ENCODE data around the gene PGM1. TPM values are rescaled to one million over a fixed set of nuclear protein-coding genes. Genes with fewer than 3 reads are reported as not detected.
"Not testable (repeated sequence)": the region's sequence is repeated elsewhere in the genome, so short reads cannot be mapped to it uniquely, and the experiment has no call there.

Gene PGM1
- polyA plus RNA-seq (ENCODE audit: insufficient read length in 4 of 4) = 10 to 100 TPM; 30.7 to 32.4 (median 31.8) TPM

DNA sequence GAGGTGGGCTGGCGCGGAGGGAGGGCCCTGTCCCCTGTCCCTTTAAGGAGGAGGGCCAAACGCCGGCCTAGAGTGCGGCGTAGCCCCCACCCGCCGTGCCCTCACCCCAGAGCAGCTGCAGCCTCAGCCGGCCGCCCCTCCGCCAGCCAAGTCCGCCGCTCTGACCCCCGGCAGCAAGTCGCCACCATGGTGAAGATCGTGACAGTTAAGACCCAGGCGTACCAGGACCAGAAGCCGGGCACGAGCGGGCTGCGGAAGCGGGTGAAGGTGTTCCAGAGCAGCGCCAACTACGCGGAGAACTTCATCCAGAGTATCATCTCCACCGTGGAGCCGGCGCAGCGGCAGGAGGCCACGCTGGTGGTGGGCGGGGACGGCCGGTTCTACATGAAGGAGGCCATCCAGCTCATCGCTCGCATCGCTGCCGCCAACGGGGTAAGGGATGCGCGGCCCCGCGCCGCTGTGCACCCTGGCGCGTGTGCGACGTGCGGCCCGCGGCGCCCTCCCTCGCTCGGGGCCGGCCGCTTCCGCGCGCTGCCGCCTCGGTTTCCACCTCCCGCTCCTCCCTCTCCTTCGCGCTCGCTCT is at the start of gene PGM1:
Gene PGM1, plus strand, starts transcription at position 109 of the 583 bp plus-strand sequence. Its CDS starts 78 bp downstream, at position 187.
- DNase-seq (ENCODE audit: low read depth in 4 of 4, low spot score in 3 of 4) = peak; percentile 47 to 68 (median 57)

DNA sequence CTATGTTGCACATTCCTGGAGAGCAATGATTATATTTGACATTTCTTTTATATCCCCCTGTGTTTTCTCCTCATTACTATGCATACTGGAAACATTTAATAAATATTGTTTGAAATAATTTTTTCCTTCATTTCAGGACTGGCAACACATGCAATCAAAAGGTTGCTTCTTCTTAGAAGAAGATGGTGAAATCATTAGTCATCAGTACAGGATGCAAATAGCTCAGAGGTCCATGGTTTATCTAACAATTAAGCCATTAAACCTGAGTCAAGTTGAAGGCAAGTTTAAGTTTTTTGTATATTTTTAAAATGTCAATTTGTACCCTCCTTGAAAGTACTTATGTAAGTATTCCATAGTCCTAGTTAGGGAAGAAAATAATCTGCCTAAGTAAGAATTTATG is 47.4 kb upstream of the PGM1 start:
- no peak for DNase-seq (ENCODE audit: low read depth in 4 of 4, low spot score in 3 of 4)

- DNase-seq (ENCODE audit: low read depth in 4 of 4, low spot score in 3 of 4) = no peak
Measured at GRCh38 chr1:63547621-63548294, 45.5 kb upstream of the PGM1 start.

- DNase-seq (ENCODE audit: low read depth in 4 of 4, low spot score in 3 of 4) = no peak
Measured at GRCh38 chr1:63548303-63548702, 44.9 kb upstream of the PGM1 start.

DNA sequence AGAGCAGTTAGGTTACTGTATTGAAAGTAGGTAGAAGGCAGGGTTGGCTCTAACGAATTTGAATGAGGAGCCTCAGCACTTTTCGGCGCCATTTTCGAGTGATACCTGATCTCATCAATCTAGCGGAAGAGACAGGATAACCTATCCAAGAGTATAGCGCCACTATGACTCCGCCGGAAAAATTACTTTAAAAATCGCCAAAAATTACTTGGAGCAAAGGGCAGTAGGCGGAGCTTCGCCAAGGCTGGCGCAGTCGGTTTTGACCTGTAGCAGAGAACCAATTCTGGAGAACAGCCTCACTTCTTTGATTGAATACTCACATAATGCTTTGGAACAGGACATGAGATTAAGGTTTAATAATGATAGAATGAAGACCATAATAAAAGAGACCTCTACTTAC is 44.3 kb upstream of the PGM1 start:
- DNase-seq (ENCODE audit: low read depth in 4 of 4, low spot score in 3 of 4) = no peak

DNA sequence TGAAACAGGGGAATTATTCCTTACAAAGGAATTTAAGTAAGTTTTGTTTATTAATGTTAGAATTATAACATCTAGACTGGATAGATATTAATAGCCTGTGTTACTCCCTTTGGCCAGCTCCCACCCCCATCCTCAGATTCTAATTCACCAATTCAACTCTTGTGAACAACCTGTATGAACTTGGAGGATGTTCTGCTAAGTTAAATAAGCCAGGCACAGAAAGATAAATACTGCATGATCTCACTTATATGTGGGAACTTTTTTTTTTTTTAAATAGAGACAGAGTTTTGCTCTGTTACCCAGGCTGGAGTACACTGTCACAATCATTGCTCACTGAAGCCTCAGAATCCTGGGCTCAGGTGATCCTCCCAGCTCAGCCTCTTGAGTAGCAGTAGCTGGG is 37.7 kb upstream of the PGM1 start:
- no peak for DNase-seq (ENCODE audit: low read depth in 4 of 4, low spot score in 3 of 4)

DNA sequence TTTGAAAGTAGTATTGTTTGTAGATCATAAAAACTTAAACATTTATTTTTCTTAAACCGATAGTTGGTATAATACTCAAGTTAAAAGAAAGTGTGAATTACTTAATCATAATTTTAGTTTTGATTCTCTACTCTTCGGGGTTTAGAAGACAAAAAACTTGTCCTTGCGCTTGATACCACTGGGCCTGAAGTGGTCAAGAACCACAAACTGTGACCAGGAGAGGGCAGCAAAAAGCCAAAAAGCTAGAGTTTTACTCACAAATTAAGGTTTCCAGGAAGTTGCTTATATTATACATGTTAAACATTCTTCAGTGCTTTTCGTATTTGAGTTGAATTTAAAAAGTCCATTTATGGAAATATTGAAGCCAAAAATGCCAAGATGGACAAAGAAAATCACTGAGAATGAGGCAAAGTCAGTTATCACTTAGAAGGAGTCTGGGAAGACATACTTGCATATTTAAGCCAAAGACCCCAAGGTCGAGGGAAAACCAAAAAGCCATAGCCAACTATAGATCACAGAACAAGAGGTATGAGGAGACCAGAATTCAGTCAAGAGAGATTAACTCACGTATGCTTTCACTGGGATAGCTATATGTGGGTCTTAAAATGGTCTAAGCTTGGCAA is 35.7 kb upstream of the PGM1 start:
- no peak for DNase-seq (ENCODE audit: low read depth in 4 of 4, low spot score in 3 of 4)

GRCh38 chr1:63559357-63559756 is 33.9 kb upstream of the PGM1 start:
- no peak for DNase-seq (ENCODE audit: low read depth in 4 of 4, low spot score in 3 of 4)

GRCh38 chr1:63563745-63564144 is 29.5 kb upstream of the PGM1 start:
- no peak for DNase-seq (ENCODE audit: low read depth in 4 of 4, low spot score in 3 of 4)

- DNase-seq (ENCODE audit: low read depth in 4 of 4, low spot score in 3 of 4) = no peak
Measured at GRCh38 chr1:63569068-63569467, 24.1 kb upstream of the PGM1 start.

DNA sequence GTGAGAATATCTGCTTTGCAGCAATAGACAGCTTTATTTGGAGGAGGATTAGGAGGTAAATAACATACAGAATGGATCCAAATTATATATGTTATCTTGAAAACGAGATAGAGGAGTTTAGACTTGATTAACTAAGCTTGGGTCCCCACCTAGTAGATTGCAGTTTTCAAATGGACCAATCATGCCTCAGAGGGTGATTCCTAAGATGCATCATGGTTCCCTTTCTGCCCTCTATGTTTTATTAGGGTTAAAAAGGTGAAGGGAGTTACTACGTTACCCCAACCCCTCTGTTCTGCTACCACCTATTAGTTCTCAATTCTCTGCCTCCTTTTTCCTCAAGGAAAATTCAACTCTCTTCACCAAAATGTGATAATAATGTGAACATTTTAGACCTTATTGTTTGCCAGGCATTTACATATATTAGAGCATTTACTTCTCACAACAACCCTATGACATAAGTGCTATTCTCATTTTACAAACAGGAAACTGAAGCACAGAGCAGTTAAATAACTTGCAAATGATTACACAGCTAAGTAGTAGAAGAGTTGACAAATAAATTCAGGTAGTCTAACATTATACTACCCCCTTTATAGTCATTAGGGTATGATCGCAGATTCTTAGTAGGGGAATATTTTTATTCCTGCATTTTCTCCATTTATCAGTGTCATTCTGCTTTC is 23.4 kb upstream of the PGM1 start:
- no peak for DNase-seq (ENCODE audit: low read depth in 4 of 4, low spot score in 3 of 4)

DNA sequence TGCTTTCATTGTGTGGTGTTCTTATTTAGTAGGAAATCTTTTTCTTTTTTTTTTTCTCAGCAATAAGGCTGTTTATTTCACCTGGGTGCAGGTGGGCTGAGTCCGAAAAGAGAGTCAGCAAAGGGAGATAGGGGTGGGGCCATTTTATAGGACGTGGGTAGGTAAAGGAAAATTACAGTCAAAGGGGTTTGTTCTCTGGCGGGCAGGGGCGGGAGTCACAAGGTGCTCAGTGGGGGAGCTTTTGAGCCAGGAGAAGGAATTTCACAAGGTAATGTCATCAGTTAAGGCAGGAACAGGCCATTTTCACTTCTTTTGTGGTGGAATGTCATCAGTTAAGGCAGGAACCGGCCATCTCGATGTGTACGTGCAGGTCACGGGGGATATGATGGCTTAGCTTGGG is 20.5 kb upstream of the PGM1 start:
- DNase-seq (ENCODE audit: low read depth in 4 of 4, low spot score in 3 of 4) = not testable (repeated sequence)

DNA sequence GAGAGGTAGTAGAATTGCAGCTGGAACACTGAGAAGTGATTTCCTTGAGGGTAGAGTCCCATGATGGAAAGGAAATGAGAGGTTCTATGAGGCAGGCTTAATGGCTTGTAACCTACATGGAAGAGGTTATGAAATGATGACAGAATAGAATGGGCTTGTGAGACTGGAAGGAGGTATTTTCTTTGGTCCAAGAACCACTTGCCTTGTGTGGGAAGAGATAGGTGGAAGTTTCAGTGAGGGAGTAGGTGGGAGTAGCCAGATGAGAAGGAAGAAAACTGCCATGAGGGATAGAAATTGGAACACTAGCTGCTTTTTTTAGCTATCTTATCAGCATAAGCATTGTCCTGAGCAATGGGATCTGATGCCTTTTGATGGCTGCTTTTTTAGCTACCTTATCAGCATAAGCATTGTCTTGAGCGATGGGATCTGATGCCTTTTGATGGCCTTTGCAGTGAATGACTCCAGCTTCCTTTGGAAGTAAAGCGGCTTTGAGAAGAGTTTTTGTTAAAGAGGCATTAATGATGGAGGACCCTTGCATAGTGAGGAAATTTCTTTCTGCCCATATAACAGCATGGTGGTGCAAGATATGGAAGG is 18.9 kb upstream of the PGM1 start:
- not testable (repeated sequence) for DNase-seq (ENCODE audit: low read depth in 4 of 4, low spot score in 3 of 4)

- DNase-seq (ENCODE audit: low read depth in 4 of 4, low spot score in 3 of 4) = no peak
Measured at GRCh38 chr1:63575340-63575826, 17.8 kb upstream of the PGM1 start.

- DNase-seq (ENCODE audit: low read depth in 4 of 4, low spot score in 3 of 4) = not testable (repeated sequence)
Measured at GRCh38 chr1:63586326-63586725, 6.9 kb upstream of the PGM1 start.

- no peak for DNase-seq (ENCODE audit: low read depth in 4 of 4, low spot score in 3 of 4)
Measured at GRCh38 chr1:63590166-63590560, 3.0 kb upstream of the PGM1 start.

GRCh38 chr1:63592536-63593302 is 492 bp upstream of the PGM1 start:
- DNase-seq (ENCODE audit: low read depth in 4 of 4, low spot score in 3 of 4) = peak in 2 of 4 donors; percentile 8 to 28

DNA sequence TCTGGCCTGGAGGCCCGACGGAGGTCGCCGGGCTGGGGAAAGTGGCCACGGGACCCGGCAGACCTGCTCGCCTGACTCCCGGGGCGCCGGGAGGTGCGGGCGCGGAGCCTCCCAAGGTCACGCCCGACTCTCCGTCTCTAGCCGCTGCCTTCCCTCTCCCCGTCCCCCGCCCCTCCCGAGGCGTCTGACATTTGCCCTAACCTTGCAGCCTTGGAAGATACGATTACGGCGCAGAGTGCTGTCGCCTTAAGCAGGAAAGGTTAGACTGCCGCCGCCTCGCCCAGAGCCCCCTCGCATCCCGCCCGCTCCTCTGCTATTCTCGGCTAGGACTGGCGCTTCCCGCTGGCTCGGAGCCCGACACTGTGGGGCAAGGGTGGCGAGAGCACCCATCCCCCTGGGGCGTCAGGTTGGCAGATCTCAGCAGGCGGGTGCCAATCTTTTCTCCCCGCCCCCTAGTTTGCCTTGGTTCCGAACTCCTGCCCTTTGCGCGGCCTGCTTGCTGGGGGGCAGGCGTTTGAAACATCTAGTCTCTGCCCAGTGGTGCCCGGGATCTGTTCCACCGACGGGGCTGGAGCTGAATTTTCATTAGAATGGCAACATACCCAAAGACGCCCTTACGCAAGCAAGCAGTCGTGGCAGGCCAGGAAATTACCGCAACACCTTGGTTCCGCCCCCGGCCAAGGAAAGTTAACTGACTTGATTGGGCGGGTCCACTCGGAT is 835 bp downstream of the PGM1 start:
- peak in 2 of 4 donors; percentile 14 to 38 for DNase-seq (ENCODE audit: low read depth in 4 of 4, low spot score in 3 of 4)

- no peak for DNase-seq (ENCODE audit: low read depth in 4 of 4, low spot score in 3 of 4)
Measured at GRCh38 chr1:63595435-63595834, 2.2 kb downstream of the PGM1 start.
